ENCODE results near the gene PEMT. TPM values are rescaled to one million over a fixed set of nuclear protein-coding genes. Genes with fewer than 3 reads are reported as not detected.

Gene PEMT
- total and polyA plus RNA-seq, 2 of the 8 experiments (the other 6 are each of a cell fraction or from before 2014, with no cell fraction given) = 42.0 to 118 TPM

DNA sequence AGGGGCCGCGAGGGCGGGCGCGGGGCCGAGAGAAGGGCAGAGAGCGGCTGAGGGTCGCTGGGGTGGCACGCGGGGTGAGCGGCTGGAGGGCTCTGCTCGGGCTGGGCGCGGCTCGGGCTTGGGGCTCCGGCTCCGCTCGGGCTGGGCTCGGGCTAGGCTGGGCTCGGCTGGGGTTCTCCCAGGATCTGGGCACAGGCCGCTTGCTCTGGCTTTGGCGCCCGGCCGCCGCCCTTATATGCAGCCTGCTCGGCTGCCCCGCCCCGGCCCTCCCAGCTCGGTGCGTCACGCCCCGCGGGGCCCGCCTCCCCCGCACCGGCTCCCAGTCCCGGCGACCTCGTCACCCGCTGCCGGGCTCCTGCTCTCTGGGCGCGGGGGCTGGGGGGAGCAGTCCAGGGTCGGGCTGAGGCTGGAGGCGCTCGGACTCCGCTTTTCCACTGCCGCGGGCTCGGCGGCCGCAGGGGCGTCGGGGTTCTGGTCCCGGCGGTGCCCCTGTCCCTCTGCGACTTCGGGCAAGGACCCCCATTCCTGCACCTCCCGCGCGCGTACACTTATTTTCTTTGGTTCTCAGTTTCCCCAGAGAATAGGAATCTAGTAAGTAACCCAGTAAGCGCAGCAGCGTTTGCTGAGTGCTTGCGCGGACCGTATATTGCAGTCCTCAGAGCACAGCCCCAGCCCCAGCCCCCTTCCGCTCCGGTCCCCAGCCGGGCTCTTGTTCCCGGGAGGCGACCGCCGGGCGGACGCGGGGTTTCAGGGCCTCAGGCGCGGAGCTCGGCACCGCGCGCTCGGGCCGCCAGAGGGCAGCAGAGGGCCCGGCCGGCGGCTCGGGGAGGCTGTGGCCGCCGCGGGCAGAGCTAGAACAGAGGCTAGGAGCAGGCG is 95.1 kb downstream of the PEMT start, which contains the start of gene RASD1 (continued):
- TF ChIP-seq KDM1A (IDR thresholded peaks at IDR 0.05; ENCODE audit: borderline replicate concordance, low read length) = no peak
- no peak for TF ChIP-seq CBX5 (IDR thresholded peaks at IDR 0.05; ENCODE audit: low read depth, low read length)
- peak; percentile 71 to 93 for TF ChIP-seq RAD21 (IDR thresholded peaks at IDR 0.05 in 1 of 2, conservative IDR thresholded peaks at IDR 0.05 in 1 of 2; ENCODE audit: low read depth in 2 of 2, low read length in 2 of 2)
- TF ChIP-seq TBP (IDR thresholded peaks at IDR 0.05; ENCODE audit: low read depth, low read length) = peak; percentile 95
- TF ChIP-seq KDM4A (IDR thresholded peaks at IDR 0.05; ENCODE audit: low read depth, low read length, severe bottlenecking) = peak; percentile 71
- no peak for TF ChIP-seq RXRA (IDR thresholded peaks at IDR 0.05; ENCODE audit: insufficient read depth, low read depth, low read length)
- TF ChIP-seq, protein P1, sequence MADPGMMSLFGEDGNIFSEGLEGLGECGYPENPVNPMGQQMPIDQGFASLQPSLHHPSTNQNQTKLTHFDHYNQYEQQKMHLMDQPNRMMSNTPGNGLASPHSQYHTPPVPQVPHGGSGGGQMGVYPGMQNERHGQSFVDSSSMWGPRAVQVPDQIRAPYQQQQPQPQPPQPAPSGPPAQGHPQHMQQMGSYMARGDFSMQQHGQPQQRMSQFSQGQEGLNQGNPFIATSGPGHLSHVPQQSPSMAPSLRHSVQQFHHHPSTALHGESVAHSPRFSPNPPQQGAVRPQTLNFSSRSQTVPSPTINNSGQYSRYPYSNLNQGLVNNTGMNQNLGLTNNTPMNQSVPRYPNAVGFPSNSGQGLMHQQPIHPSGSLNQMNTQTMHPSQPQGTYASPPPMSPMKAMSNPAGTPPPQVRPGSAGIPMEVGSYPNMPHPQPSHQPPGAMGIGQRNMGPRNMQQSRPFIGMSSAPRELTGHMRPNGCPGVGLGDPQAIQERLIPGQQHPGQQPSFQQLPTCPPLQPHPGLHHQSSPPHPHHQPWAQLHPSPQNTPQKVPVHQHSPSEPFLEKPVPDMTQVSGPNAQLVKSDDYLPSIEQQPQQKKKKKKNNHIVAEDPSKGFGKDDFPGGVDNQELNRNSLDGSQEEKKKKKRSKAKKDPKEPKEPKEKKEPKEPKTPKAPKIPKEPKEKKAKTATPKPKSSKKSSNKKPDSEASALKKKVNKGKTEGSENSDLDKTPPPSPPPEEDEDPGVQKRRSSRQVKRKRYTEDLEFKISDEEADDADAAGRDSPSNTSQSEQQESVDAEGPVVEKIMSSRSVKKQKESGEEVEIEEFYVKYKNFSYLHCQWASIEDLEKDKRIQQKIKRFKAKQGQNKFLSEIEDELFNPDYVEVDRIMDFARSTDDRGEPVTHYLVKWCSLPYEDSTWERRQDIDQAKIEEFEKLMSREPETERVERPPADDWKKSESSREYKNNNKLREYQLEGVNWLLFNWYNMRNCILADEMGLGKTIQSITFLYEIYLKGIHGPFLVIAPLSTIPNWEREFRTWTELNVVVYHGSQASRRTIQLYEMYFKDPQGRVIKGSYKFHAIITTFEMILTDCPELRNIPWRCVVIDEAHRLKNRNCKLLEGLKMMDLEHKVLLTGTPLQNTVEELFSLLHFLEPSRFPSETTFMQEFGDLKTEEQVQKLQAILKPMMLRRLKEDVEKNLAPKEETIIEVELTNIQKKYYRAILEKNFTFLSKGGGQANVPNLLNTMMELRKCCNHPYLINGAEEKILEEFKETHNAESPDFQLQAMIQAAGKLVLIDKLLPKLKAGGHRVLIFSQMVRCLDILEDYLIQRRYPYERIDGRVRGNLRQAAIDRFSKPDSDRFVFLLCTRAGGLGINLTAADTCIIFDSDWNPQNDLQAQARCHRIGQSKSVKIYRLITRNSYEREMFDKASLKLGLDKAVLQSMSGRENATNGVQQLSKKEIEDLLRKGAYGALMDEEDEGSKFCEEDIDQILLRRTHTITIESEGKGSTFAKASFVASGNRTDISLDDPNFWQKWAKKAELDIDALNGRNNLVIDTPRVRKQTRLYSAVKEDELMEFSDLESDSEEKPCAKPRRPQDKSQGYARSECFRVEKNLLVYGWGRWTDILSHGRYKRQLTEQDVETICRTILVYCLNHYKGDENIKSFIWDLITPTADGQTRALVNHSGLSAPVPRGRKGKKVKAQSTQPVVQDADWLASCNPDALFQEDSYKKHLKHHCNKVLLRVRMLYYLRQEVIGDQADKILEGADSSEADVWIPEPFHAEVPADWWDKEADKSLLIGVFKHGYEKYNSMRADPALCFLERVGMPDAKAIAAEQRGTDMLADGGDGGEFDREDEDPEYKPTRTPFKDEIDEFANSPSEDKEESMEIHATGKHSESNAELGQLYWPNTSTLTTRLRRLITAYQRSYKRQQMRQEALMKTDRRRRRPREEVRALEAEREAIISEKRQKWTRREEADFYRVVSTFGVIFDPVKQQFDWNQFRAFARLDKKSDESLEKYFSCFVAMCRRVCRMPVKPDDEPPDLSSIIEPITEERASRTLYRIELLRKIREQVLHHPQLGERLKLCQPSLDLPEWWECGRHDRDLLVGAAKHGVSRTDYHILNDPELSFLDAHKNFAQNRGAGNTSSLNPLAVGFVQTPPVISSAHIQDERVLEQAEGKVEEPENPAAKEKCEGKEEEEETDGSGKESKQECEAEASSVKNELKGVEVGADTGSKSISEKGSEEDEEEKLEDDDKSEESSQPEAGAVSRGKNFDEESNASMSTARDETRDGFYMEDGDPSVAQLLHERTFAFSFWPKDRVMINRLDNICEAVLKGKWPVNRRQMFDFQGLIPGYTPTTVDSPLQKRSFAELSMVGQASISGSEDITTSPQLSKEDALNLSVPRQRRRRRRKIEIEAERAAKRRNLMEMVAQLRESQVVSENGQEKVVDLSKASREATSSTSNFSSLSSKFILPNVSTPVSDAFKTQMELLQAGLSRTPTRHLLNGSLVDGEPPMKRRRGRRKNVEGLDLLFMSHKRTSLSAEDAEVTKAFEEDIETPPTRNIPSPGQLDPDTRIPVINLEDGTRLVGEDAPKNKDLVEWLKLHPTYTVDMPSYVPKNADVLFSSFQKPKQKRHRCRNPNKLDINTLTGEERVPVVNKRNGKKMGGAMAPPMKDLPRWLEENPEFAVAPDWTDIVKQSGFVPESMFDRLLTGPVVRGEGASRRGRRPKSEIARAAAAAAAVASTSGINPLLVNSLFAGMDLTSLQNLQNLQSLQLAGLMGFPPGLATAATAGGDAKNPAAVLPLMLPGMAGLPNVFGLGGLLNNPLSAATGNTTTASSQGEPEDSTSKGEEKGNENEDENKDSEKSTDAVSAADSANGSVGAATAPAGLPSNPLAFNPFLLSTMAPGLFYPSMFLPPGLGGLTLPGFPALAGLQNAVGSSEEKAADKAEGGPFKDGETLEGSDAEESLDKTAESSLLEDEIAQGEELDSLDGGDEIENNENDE (IDR thresholded peaks at IDR 0.05; ENCODE audit: insufficient replicate concordance, low read length) = no peak
- no peak for TF ChIP-seq CREB1 (IDR thresholded peaks at IDR 0.05)
- TF ChIP-seq, protein P2, sequence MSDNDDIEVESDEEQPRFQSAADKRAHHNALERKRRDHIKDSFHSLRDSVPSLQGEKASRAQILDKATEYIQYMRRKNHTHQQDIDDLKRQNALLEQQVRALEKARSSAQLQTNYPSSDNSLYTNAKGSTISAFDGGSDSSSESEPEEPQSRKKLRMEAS (IDR thresholded peaks at IDR 0.05) = peak; percentile 59

All from H1 (cell line).